ENCODE data around the gene DNAH8.

GRCh38 chr6:39068391-39068790 lies 353.3 kb downstream of the DNAH8 start:
- TF ChIP-seq CTCF (IDR thresholded peaks at IDR 0.05) (no peak), EZH2phosphoT487 (IDR thresholded peaks at IDR 0.05) (no peak), EZH2 (IDR thresholded peaks at IDR 0.05) (no peak)

Measured in neural progenitor cell (in vitro differentiated cells).